ENCODE measurements around the gene DHRS13. TPM values are rescaled to one million over a fixed set of nuclear protein-coding genes. Genes with fewer than 3 reads are reported as not detected.
"Not testable (repeated sequence)": the region's sequence is repeated elsewhere in the genome, so short reads cannot be mapped to it uniquely, and the experiment has no call there.

The DHRS13 gene
- total RNA-seq, 1 experiment from 2014 or later: 28.5 TPM

GRCh38 chr17:28937044-28937729 lies 34.3 kb upstream of the DHRS13 start:
- no peaks in the 10 kb centered on the region for H3K9me3 Mint-ChIP-seq
- H3K4me3 Mint-ChIP-seq: no peak overlapping the region
- peaks cover 19% of the 10 kb centered on the region for H3K36me3 Mint-ChIP-seq
- no peak for ATAC-seq
- H3K27me3 Mint-ChIP-seq (ENCODE audit: low read depth): no peaks in the 10 kb centered on the region
- TF ChIP-seq CREB1 (CRISPR knock-in tag; IDR thresholded peaks at IDR 0.05) (no peak), GABPB1 (CRISPR knock-in tag; IDR thresholded peaks at IDR 0.05) (peak; percentile 85)
- POLR2A ChIA-PET: no interaction called here
- CTCF ChIA-PET: interaction anchor here (0.7 to 2.8 kb wide), 14 partner anchors 13 to 210 kb away, joined by 3 to 13 read pairs (median 6); partner anchors contain the start of gene PHF12
- H3K4me1 Mint-ChIP-seq: peaks cover 58% of the 10 kb centered on the region
- DNase-seq (ENCODE audit: low spot score): no peak
- peak overlapping the region; percentile 98 for H3K27ac Mint-ChIP-seq

DNA sequence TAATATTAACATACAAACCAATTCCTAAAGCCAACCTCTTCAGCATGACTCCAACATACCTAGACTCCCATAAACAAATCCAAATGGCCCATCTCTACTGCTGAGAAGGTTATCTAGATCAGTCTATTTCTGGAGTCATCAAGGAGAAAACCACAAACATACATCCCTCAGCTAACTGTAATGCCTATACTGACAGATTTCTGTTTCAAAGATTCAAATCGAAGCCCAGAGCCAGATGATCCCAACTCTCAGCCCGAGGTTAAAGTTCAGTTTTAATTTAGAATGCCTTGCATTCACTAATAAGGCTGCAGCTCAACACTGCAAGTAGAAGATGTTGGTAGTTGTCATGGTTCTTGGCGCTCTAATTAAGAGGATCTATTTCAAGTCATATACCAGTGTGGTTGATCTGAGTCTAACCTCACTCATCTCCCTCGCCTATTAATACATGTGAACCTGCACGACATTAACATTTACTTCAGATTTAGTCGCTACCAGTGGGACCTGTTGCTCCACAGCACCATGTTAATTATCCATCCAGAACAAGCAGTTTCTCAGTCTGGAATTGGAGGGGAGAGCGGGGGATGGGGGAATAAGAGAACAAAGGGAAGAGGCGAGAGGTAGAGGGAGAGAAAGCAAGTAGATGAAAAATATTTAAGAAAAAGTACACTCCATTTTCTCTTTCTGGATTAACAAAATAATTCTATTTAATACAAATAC lies 33.0 kb upstream of the DHRS13 start:
- H3K27me3 Mint-ChIP-seq (ENCODE audit: low read depth): no peaks in the 10 kb centered on the region
- DNase-seq (ENCODE audit: low spot score): no peak
- ChIA-PET CTCF (interaction anchor here (0.6 to 2.8 kb wide), 10 partner anchors 14 to 209 kb away, joined by 3 to 13 read pairs (median 6); partner anchors contain the start of gene DHRS13), POLR2A (no interaction called here)
- H3K27ac Mint-ChIP-seq: peak overlapping the region; percentile 84
- TF ChIP-seq MYBL2 (CRISPR knock-in tag; IDR thresholded peaks at IDR 0.05): no peak
- TF ChIP-seq MAX (CRISPR knock-in tag; IDR thresholded peaks at IDR 0.05): no peak
- TF ChIP-seq OVOL2 (CRISPR knock-in tag; IDR thresholded peaks at IDR 0.05; ENCODE audit: borderline replicate concordance): no peak
- TF ChIP-seq ZNF671 (CRISPR knock-in tag; IDR thresholded peaks at IDR 0.05): no peak
- TF ChIP-seq IRF1 (CRISPR knock-in tag; IDR thresholded peaks at IDR 0.05): no peak
- TF ChIP-seq ZNF423 (CRISPR knock-in tag; IDR thresholded peaks at IDR 0.05): no peak
- no peak for TF ChIP-seq ZNF512 (CRISPR knock-in tag; IDR thresholded peaks at IDR 0.05; ENCODE audit: borderline replicate concordance)
- TF ChIP-seq, protein P1, sequence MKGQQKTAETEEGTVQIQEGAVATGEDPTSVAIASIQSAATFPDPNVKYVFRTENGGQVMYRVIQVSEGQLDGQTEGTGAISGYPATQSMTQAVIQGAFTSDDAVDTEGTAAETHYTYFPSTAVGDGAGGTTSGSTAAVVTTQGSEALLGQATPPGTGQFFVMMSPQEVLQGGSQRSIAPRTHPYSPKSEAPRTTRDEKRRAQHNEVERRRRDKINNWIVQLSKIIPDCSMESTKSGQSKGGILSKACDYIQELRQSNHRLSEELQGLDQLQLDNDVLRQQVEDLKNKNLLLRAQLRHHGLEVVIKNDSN (CRISPR knock-in tag; IDR thresholded peaks at IDR 0.05): no peak
- TF ChIP-seq RELA (CRISPR knock-in tag; IDR thresholded peaks at IDR 0.05; ENCODE audit: borderline replicate concordance): no peak
- peaks cover 50% of the 10 kb centered on the region for H3K4me1 Mint-ChIP-seq
- H3K36me3 Mint-ChIP-seq: peaks cover 15% of the 10 kb centered on the region; the same call in 1 of the 2 replicates
- no peak for ATAC-seq
- no peaks in the 10 kb centered on the region for H3K9me3 Mint-ChIP-seq
- H3K4me3 Mint-ChIP-seq: no peak overlapping the region

- DNase-seq (ENCODE audit: low spot score); ATAC-seq; H3K27me3 Mint-ChIP-seq (ENCODE audit: low read depth); POLR2A ChIA-PET; H3K4me3 Mint-ChIP-seq; H3K9me3 Mint-ChIP-seq: not testable (repeated sequence)
- Mint-ChIP-seq H3K36me3 (peaks cover 15% of the 10 kb centered on the region; the same call in 1 of the 2 replicates), H3K4me1 (peaks cover 40% of the 10 kb centered on the region), H3K27ac (0 out of 2 replicates have a peak overlapping the region, but pooled peaks have one; percentile 20)
- CTCF ChIA-PET: interaction anchor here (1.0 to 1.6 kb wide), 3 partner anchors 16 to 183 kb away, joined by 4 to 6 read pairs (median 5); no protein-coding TSS in a partner anchor
- peak; percentile 52; the same call in 1 of the 2 replicates for TF ChIP-seq ZNF121 (CRISPR knock-in tag; IDR thresholded peaks at IDR 0.05)
Observed at GRCh38 chr17:28934508-28934907, 31.6 kb upstream of the DHRS13 start.

GRCh38 chr17:28929787-28930186 lies 26.9 kb upstream of the DHRS13 start:
- POLR2A ChIA-PET: no interaction called here
- no peak for TF ChIP-seq HMGA2 (CRISPR knock-in tag; IDR thresholded peaks at IDR 0.05)
- TF ChIP-seq ATF1 (CRISPR knock-in tag; IDR thresholded peaks at IDR 0.05): no peak
- TF ChIP-seq, protein P2, sequence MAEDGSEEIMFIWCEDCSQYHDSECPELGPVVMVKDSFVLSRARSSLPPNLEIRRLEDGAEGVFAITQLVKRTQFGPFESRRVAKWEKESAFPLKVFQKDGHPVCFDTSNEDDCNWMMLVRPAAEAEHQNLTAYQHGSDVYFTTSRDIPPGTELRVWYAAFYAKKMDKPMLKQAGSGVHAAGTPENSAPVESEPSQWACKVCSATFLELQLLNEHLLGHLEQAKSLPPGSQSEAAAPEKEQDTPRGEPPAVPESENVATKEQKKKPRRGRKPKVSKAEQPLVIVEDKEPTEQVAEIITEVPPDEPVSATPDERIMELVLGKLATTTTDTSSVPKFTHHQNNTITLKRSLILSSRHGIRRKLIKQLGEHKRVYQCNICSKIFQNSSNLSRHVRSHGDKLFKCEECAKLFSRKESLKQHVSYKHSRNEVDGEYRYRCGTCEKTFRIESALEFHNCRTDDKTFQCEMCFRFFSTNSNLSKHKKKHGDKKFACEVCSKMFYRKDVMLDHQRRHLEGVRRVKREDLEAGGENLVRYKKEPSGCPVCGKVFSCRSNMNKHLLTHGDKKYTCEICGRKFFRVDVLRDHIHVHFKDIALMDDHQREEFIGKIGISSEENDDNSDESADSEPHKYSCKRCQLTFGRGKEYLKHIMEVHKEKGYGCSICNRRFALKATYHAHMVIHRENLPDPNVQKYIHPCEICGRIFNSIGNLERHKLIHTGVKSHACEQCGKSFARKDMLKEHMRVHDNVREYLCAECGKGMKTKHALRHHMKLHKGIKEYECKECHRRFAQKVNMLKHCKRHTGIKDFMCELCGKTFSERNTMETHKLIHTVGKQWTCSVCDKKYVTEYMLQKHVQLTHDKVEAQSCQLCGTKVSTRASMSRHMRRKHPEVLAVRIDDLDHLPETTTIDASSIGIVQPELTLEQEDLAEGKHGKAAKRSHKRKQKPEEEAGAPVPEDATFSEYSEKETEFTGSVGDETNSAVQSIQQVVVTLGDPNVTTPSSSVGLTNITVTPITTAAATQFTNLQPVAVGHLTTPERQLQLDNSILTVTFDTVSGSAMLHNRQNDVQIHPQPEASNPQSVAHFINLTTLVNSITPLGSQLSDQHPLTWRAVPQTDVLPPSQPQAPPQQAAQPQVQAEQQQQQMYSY (CRISPR knock-in tag; IDR thresholded peaks at IDR 0.05): no peak
- no peak for TF ChIP-seq NFE2L1 (CRISPR knock-in tag; IDR thresholded peaks at IDR 0.05)
- no peak for TF ChIP-seq FOXJ3 (CRISPR knock-in tag; IDR thresholded peaks at IDR 0.05; ENCODE audit: borderline replicate concordance)
- TF ChIP-seq MAX (CRISPR knock-in tag; IDR thresholded peaks at IDR 0.05): no peak
- TF ChIP-seq, protein P3, sequence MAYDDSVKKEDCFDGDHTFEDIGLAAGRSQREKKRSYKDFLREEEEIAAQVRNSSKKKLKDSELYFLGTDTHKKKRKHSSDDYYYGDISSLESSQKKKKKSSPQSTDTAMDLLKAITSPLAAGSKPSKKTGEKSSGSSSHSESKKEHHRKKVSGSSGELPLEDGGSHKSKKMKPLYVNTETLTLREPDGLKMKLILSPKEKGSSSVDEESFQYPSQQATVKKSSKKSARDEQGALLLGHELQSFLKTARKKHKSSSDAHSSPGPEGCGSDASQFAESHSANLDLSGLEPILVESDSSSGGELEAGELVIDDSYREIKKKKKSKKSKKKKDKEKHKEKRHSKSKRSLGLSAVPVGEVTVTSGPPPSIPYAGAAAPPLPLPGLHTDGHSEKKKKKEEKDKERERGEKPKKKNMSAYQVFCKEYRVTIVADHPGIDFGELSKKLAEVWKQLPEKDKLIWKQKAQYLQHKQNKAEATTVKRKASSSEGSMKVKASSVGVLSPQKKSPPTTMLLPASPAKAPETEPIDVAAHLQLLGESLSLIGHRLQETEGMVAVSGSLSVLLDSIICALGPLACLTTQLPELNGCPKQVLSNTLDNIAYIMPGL (CRISPR knock-in tag; IDR thresholded peaks at IDR 0.05): no peak
- H3K4me3 Mint-ChIP-seq: no peak overlapping the region
- H3K4me1 Mint-ChIP-seq: 0 out of 2 replicates have a peak, but pooled peaks cover 4% of the 10 kb centered on the region
- no peak for ATAC-seq
- peak overlapping the region; percentile 30; the same call in 1 of the 2 replicates for H3K27ac Mint-ChIP-seq
- DNase-seq (ENCODE audit: low spot score): no peak
- H3K27me3 Mint-ChIP-seq (ENCODE audit: low read depth): no peaks in the 10 kb centered on the region
- no peaks in the 10 kb centered on the region for H3K9me3 Mint-ChIP-seq
- peaks cover 36% of the 10 kb centered on the region for H3K36me3 Mint-ChIP-seq
- CTCF ChIA-PET: interaction anchor here (0.7 to 2.1 kb wide), 6 partner anchors 17 to 219 kb away, joined by 3 to 8 read pairs (median 4); no protein-coding TSS in a partner anchor
